Measurements from ENCODE around the gene MT1G.

The MT1G gene

DNA sequence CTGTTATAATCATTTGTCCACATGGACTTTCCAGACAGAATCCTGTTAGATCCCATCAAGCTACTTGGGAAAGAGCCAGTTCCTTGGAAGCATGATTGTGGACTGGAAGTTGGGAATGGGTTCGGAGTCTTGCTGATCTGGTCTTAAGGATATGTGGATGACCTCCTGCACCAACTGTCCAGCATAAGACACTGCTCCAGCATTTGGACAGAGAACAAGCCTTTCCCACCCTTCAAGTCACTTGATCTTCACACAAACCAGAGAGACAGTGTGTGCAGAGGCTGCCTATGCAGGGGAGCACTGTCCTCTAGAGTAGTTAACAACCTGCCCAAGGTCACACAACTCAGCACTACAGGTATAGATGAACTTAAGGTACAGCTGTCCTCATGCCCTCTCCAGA is 22.0 kb downstream of the MT1G start:
- Histone ChIP-seq H3K27me3 (ENCODE audit: insufficient read depth, poor library complexity, severe bottlenecking) (peaks cover 65% of the 10 kb centered on the region), H3K4me3 (replicated peaks; ENCODE audit: insufficient read depth, low read length) (no peak overlapping the region), H3K27ac (replicated peaks) (no peak overlapping the region)
- DNase-seq (ENCODE audit: low read depth in 1 of 2, low spot score in 1 of 2) = no peak
- TF ChIP-seq, protein P1, sequence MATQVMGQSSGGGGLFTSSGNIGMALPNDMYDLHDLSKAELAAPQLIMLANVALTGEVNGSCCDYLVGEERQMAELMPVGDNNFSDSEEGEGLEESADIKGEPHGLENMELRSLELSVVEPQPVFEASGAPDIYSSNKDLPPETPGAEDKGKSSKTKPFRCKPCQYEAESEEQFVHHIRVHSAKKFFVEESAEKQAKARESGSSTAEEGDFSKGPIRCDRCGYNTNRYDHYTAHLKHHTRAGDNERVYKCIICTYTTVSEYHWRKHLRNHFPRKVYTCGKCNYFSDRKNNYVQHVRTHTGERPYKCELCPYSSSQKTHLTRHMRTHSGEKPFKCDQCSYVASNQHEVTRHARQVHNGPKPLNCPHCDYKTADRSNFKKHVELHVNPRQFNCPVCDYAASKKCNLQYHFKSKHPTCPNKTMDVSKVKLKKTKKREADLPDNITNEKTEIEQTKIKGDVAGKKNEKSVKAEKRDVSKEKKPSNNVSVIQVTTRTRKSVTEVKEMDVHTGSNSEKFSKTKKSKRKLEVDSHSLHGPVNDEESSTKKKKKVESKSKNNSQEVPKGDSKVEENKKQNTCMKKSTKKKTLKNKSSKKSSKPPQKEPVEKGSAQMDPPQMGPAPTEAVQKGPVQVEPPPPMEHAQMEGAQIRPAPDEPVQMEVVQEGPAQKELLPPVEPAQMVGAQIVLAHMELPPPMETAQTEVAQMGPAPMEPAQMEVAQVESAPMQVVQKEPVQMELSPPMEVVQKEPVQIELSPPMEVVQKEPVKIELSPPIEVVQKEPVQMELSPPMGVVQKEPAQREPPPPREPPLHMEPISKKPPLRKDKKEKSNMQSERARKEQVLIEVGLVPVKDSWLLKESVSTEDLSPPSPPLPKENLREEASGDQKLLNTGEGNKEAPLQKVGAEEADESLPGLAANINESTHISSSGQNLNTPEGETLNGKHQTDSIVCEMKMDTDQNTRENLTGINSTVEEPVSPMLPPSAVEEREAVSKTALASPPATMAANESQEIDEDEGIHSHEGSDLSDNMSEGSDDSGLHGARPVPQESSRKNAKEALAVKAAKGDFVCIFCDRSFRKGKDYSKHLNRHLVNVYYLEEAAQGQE (IDR thresholded peaks at IDR 0.05; ENCODE audit: insufficient replicate concordance, low read depth) = peak; percentile 74
- TF ChIP-seq SPI1 (IDR thresholded peaks at IDR 0.05; ENCODE audit: borderline replicate concordance, low read depth) = no peak

DNA sequence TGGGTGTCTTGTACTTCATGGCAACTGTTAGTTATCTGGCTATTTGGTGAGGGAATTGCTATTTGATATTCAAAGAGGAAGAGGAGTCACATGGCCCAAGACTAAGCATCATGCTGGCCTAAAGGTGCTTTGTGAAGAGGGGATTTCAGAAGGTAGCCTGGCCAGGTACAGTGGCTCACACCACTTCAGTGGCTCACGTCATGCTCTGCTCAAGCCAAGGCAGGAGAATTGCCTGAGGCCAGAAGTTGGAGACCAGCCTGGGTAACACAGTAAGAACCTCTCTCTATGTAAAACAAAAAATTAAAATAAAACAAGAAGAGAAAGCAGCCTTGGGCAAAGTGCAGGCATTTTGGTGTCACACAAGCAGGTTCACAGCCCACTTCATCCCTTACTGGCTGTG is 22.6 kb downstream of the MT1G start:
- Histone ChIP-seq H3K27me3 (ENCODE audit: insufficient read depth, poor library complexity, severe bottlenecking) (peaks cover 68% of the 10 kb centered on the region), H3K27ac (replicated peaks) (no peak overlapping the region), H3K4me3 (replicated peaks; ENCODE audit: insufficient read depth, low read length) (no peak overlapping the region)
- TF ChIP-seq, protein P2, sequence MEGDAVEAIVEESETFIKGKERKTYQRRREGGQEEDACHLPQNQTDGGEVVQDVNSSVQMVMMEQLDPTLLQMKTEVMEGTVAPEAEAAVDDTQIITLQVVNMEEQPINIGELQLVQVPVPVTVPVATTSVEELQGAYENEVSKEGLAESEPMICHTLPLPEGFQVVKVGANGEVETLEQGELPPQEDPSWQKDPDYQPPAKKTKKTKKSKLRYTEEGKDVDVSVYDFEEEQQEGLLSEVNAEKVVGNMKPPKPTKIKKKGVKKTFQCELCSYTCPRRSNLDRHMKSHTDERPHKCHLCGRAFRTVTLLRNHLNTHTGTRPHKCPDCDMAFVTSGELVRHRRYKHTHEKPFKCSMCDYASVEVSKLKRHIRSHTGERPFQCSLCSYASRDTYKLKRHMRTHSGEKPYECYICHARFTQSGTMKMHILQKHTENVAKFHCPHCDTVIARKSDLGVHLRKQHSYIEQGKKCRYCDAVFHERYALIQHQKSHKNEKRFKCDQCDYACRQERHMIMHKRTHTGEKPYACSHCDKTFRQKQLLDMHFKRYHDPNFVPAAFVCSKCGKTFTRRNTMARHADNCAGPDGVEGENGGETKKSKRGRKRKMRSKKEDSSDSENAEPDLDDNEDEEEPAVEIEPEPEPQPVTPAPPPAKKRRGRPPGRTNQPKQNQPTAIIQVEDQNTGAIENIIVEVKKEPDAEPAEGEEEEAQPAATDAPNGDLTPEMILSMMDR (IDR thresholded peaks at IDR 0.05; ENCODE audit: insufficient read depth, low read length) = no peak
- TF ChIP-seq, protein P1 (IDR thresholded peaks at IDR 0.05; ENCODE audit: insufficient replicate concordance, low read depth) = no peak
- TF ChIP-seq POLR2AphosphoS5 (IDR thresholded peaks at IDR 0.05; ENCODE audit: low read depth) = no peak
- TF ChIP-seq GABPA (IDR thresholded peaks at IDR 0.05; ENCODE audit: low read depth) = no peak
- TF ChIP-seq SPI1 (IDR thresholded peaks at IDR 0.05; ENCODE audit: borderline replicate concordance, low read depth) = no peak
- DNase-seq (ENCODE audit: low read depth in 1 of 2, low spot score in 1 of 2) = no peak

DNA sequence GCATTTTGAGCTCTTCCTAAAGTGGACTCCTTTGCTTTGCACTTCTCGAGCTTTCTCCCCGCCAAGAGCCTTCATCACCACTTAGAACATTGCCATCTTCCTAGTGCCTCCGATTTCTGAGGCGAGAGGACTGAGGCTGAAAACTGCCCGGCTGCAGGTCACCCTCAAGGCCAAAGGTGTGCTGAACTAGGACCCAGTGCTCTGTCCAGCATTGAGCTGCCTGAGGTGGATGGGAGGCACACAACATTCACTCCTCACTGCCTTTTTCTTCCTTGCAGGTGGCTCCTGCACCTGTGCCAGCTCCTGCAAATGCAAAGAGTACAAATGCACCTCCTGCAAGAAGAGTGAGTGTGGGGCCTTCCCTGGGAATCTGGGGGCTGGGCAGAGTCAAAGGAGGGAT is 24.0 kb downstream of the MT1G start:
- DNase-seq (ENCODE audit: low read depth in 1 of 2, low spot score in 1 of 2) = no peak
- TF ChIP-seq, protein P1 (IDR thresholded peaks at IDR 0.05; ENCODE audit: insufficient replicate concordance, low read depth) = peak; percentile 79
- no peak for TF ChIP-seq GABPA (IDR thresholded peaks at IDR 0.05; ENCODE audit: low read depth)
- Histone ChIP-seq H3K27ac (replicated peaks) (no peak overlapping the region), H3K27me3 (ENCODE audit: insufficient read depth, poor library complexity, severe bottlenecking) (peaks cover 72% of the 10 kb centered on the region), H3K4me3 (replicated peaks; ENCODE audit: insufficient read depth, low read length) (no peak overlapping the region)

DNA sequence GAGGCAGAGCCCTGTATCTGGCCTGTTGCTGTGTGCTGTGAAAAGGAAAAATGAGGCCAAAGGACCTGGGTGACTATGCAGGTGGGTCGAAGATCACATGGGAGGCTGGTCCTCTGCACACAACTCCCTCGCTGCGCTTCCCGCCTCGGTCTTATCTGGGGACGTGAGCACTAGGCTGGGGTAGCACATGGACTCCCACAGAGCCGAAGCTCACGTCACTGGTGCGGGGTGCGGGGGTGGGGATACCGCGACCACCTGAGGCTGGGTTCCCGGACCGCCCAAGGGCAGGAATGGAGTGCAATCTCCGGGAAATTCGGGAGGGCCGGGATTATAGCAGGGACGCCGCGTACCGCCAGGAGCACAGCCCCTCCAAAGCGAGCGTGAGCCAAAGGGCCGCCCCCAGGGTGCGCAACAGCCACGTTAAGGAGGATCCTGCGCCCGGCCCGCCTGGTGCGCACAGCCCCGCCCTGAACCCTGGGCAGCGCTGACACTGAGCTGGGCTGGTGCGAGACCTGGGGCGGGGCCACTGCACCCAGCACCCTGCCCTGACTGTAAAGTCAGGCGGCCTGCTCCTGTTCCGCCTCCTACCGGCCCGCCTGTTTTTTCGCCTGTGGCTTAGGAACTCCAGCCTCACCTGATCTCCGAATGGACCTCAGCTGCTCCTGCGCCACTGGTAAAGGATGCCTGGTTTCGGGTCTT is 24.6 kb downstream of the MT1G start:
- peak; percentile 56 to 65 for DNase-seq (ENCODE audit: low read depth in 1 of 2, low spot score in 1 of 2)
- Histone ChIP-seq H3K27me3 (ENCODE audit: insufficient read depth, poor library complexity, severe bottlenecking) (peaks cover 73% of the 10 kb centered on the region), H3K27ac (replicated peaks) (no peak overlapping the region), H3K4me3 (replicated peaks; ENCODE audit: insufficient read depth, low read length) (peak overlapping the region; percentile 24)
- TF ChIP-seq, protein P1 (IDR thresholded peaks at IDR 0.05; ENCODE audit: insufficient replicate concordance, low read depth) = no peak
- TF ChIP-seq, protein P2 (IDR thresholded peaks at IDR 0.05; ENCODE audit: insufficient read depth, low read length) = peak; percentile 31

Data from HL-60 (cell line).